Subcutaneous abdominal adipose tissue (tissue), 5 donors: ENCODE data around the gene CRYGB.
"Not testable (repeated sequence)": the region's sequence is repeated elsewhere in the genome, so short reads cannot be mapped to it uniquely, and the experiment has no call there.

Source experiments
- H3K27ac ChIP-seq: one replicate; pipeline ENCODE4 v1.7.0; 2013; ENCODE audit warnings: low read depth, mild to moderate bottlenecking, inconsistent platforms, low read length, moderate library complexity
- H3K27me3 ChIP-seq, 5 donors: one replicate each; pipeline ENCODE4 v1.7.0; 2013; ENCODE audit warnings: low read length in 5 of 5, inconsistent platforms in 1 of 5; ENCODE audit not compliant: control insufficient read depth in 5 of 5, insufficient read depth in 4 of 5
- H3K36me3 ChIP-seq, 5 donors: one replicate each; pipeline ENCODE4 v1.7.0; 2013; ENCODE audit warnings: low read length in 5 of 5; ENCODE audit not compliant: control insufficient read depth in 5 of 5, insufficient read depth in 5 of 5
- H3K4me1 ChIP-seq, 5 donors: one replicate each; pipeline ENCODE4 v1.7.0; 2013; ENCODE audit warnings: low read length in 5 of 5, mild to moderate bottlenecking in 3 of 5, moderate library complexity in 1 of 5; ENCODE audit not compliant: control insufficient read depth in 5 of 5, insufficient read depth in 5 of 5
- H3K4me3 ChIP-seq, 5 donors: one replicate each; pipeline ENCODE4 v1.7.0; 2013; ENCODE audit warnings: low read length in 5 of 5, low read depth in 1 of 5
- H3K9ac ChIP-seq, 5 donors: one replicate each; pipeline ENCODE4 v1.7.0; 2013; ENCODE audit warnings: low read length in 5 of 5, mild to moderate bottlenecking in 4 of 5, moderate library complexity in 3 of 5
- H3K9me3 ChIP-seq, 5 donors: one replicate each; pipeline ENCODE4 v1.7.0; 2013; ENCODE audit warnings: low read length in 5 of 5; ENCODE audit not compliant: control insufficient read depth in 5 of 5
- donor health status: healthy.
- donor health status: healthy.
- donor health status: healthy.
- donor health status: healthy.
- donor health status: healthy.

The CRYGB gene

DNA sequence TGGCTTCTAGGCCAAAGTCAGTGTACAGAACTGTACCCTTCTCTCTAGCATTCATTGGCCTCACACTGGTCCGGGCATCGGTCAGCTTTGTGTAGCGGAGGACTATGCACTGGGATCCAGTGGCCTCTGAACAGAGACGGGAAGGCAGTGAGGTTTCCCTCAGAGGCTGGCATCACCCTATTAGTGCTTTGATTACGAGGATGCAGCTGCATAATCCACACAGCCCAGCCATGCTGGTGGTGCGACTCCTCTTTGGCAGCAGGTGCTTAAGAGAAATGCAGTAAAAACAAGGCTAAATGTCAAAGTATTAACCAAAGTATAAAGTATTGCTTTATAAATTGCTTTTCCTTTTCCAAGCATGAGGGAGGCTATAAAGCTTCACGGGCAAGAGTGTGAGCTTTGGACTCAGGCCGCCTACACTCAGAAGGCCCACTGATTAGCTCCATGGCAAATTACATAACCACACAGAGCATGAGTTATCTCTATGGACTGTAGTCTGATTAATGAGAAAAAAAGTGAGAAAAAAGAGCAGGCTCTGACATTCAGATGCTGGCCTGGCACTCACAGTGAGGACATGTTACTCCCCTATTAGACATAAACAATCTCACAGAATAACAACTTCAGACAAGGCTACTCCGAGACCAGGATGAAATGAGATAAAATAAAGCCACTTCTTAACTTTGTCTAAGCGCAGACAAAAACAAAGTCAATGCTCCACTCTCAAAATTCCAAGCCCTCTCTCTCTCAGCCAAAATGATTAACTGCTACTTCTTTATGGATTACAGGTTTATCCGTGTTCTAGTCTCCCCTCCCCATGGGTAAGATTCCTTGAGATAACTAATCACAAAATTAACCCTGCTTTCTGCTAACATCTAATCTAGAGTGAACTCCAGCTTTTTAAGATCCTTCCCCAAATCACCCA is 9.9 kb downstream of the CRYGB start:
- H3K4me1 ChIP-seq, result no peaks in the 10 kb centered on the region
- H3K36me3 ChIP-seq, result no peaks in the 10 kb centered on the region
- no peak overlapping the region for H3K4me3 ChIP-seq
- no peak overlapping the region for H3K27ac ChIP-seq
- peaks cover 0 to 3% (median 0%) of the 10 kb centered on the region in 5 donors for H3K9me3 ChIP-seq
- no peaks in the 10 kb centered on the region for H3K27me3 ChIP-seq
- H3K9ac ChIP-seq, result no peak overlapping the region

DNA sequence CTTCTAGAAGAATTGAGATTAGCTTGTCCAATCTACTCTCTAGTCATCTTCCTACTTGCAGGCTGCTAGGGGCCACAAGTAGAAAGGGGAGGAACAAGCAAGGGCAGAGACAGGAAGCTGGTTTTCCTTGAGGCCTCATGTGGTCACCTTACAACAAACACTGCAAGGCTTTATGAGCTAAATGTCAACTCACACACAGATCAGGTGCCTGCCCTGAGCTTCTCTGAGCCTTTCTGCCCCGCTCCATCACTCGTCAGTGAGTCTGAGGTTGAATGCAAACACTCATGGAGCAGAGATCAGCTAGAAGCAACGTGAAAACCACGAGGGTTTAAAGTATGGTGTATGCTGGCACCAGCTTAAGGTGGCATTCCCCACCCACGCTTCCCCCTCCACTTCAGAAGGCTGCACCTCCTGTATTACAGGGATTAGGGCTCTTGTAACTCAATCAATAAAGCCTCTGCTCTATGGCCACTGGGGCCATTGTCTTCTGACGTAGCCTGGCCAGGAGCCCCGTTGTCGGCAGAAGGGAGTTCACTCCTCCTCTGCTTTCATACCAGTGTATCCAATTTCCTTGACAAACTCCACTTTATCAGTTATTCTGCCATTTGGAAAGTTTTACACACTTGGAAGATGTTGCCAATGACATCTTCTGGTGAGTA is 10.9 kb downstream of the CRYGB start:
- H3K9me3 ChIP-seq, result peaks cover 0 to 3% (median 0%) of the 10 kb centered on the region in 5 donors
- H3K4me1 ChIP-seq, result no peaks in the 10 kb centered on the region
- H3K36me3 ChIP-seq, result no peaks in the 10 kb centered on the region
- H3K27me3 ChIP-seq, result no peaks in the 10 kb centered on the region
- H3K4me3 ChIP-seq, result no peak overlapping the region
- H3K9ac ChIP-seq, result no peak overlapping the region
- H3K27ac ChIP-seq, result no peak overlapping the region

DNA sequence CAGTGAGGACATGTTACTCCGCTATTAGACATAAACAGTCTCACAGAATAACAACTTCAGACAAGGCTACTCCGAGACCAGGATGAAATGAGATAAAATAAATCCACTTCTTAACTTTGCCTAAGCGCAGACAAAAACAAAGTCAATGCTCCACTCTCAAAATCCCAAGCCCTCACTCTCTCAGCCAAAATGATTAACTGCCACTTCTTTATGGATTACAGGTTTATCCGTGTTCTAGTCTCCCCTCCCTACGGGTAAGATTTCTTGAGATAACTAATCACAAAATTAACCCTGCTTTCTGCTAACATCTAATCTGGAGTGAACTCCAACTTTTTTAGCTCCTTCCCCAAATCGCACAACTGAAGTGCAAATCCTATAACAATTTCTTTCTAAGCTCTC is 15.2 kb downstream of the CRYGB start:
- H3K36me3 ChIP-seq, result no peaks in the 10 kb centered on the region
- peaks cover 0 to 7% (median 0%) of the 10 kb centered on the region in 5 donors for H3K9me3 ChIP-seq
- H3K27ac ChIP-seq, result no peak overlapping the region
- peaks cover 0 to 3% (median 0%) of the 10 kb centered on the region in 5 donors for H3K27me3 ChIP-seq
- no peak overlapping the region for H3K9ac ChIP-seq
- H3K4me3 ChIP-seq, result no peak overlapping the region
- H3K4me1 ChIP-seq, result no peaks in the 10 kb centered on the region

DNA sequence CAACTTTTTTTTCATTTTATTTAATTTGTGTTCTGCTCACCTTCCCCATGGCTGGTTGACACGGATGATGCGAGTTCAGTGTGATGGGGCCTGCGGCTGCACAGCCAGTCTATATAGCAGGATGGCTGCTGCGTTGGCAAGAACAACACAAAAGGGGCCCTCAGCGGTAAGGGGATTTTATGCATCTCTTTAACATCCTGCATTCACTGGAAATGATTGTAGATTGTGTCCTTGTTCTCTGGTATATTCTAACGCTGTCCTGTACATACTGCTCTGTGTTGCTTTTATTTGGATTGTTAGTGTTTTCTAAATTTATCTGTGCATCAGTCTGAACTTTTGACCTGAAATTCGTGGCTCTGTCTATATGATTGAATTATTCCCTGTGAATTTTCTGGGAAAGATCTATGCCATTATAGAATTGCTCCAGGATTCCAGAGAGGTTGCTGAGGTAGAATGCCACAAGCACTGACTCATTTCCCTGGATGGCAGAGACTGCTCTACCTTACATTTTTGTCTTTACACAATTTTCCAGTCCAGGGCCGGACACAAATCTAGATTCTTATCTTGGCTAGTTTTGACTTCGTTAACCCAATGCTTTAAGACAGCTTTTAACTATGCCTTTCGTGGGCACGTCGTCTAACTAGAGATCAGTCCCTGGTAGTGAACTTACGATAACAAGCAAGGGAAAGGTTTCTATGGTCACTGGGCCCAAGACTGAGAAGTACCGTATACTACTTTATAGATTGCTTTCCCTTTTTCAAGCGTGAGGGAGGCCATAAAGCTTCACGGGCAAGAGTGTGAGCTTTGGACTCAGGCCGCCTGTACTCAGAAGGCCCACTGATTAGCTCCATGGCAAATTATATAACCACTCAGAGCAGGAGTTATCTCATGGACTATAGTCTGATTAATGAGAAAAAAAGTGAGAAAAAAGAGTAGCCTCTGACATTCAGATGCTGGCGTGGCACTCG is 15.9 kb downstream of the CRYGB start, which contains the start of gene CRYGC:
Gene CRYGC, minus strand, starts transcription at position 85 of the 968 bp plus-strand sequence. Its CDS starts 36 bp downstream, at position 49.
- peaks cover 0 to 7% (median 0%) of the 10 kb centered on the region in 5 donors for H3K9me3 ChIP-seq
- H3K27me3 ChIP-seq, result peaks cover 0 to 6% (median 0%) of the 10 kb centered on the region in 5 donors
- H3K4me3 ChIP-seq, result no peak within 1 kb of the TSS
- no peaks in the 10 kb centered on the region for H3K4me1 ChIP-seq
- H3K27ac ChIP-seq, result no peak within 1 kb of the TSS
- H3K36me3 ChIP-seq, result no peaks in the 10 kb centered on the region
- no peak within 1 kb of the TSS for H3K9ac ChIP-seq

DNA sequence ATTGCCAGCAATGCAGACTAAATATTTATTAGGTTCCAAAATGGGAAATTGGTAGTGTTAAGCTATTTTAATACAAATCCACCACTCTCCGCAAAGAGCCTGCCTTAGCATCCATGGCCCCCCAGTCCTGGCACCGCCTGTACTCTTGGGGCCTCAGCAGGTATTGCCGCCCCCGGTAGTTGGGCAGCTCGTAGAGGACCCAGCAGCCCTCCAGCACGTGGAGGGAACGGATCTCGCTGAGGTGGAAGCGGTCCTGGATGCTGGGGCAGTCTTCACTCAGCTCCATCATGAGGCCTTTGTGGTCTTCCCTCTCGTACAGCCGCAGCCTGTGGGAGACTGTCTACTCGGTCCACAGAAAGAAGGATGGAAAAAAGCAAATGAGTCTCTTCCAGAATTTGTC is 17.8 kb downstream of the CRYGB start:
- Histone ChIP-seq H3K9ac (no peak overlapping the region), H3K4me1 (peaks cover 0 to 8% (median 5%) of the 10 kb centered on the region in 5 donors), H3K27me3 (peaks cover 0 to 13% (median 8%) of the 10 kb centered on the region in 5 donors), H3K36me3 (no peaks in the 10 kb centered on the region), H3K4me3 (no peak overlapping the region), H3K27ac (no peak overlapping the region), H3K9me3 (peaks cover 0 to 7% (median 0%) of the 10 kb centered on the region in 5 donors)

DNA sequence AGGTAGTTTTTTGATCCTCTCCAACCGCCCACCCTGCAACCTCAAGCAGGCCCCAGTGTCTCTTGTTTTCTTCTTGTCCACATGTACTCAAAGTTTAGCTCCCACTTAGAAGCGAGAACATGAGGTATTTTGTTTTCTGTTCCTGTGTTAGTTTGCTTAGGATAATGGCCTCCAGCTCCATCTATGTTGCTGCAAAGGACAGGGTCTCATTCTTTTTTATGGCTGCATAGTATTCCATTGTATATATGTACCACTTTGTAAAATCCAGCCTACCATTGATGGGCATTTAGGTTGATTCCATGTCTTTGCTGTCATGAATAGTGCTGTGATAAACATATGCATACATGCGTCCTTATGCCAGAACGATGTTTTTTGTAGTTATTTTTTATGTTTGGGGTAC is 18.9 kb downstream of the CRYGB start:
- no peak overlapping the region for H3K27ac ChIP-seq
- no peak overlapping the region for H3K9ac ChIP-seq
- H3K9me3 ChIP-seq, result peaks cover 0 to 7% (median 0%) of the 10 kb centered on the region in 5 donors
- no peaks in the 10 kb centered on the region for H3K36me3 ChIP-seq
- no peak overlapping the region for H3K4me3 ChIP-seq
- peaks cover 0 to 13% (median 8%) of the 10 kb centered on the region in 5 donors for H3K27me3 ChIP-seq
- H3K4me1 ChIP-seq, result peaks cover 0 to 8% (median 5%) of the 10 kb centered on the region in 5 donors

DNA sequence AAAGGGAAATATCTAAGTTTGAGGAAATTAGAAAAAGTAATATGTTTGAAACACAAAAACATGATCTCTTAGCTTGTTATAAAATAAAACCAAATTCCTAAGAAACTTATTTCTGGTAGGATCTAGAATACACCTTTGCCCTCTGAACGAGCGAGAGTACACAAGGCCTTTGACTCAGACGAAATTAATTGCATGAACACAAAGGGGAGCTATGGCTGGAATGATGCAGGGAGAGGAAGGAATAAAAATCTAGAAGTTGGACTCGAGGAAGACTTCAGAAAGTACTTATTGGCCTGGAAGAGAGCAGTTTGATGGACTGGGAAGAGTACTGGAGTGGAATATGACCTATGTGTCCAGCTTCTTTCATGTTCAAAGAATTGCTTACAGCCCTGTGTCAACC is 20.7 kb downstream of the CRYGB start:
- Histone ChIP-seq H3K4me3 (no peak overlapping the region), H3K27ac (no peak overlapping the region), H3K9me3 (peaks cover 0 to 7% (median 0%) of the 10 kb centered on the region in 5 donors), H3K9ac (no peak overlapping the region), H3K36me3 (no peaks in the 10 kb centered on the region), H3K27me3 (peaks cover 0 to 13% (median 8%) of the 10 kb centered on the region in 5 donors), H3K4me1 (peaks cover 0 to 8% (median 5%) of the 10 kb centered on the region in 5 donors)

DNA sequence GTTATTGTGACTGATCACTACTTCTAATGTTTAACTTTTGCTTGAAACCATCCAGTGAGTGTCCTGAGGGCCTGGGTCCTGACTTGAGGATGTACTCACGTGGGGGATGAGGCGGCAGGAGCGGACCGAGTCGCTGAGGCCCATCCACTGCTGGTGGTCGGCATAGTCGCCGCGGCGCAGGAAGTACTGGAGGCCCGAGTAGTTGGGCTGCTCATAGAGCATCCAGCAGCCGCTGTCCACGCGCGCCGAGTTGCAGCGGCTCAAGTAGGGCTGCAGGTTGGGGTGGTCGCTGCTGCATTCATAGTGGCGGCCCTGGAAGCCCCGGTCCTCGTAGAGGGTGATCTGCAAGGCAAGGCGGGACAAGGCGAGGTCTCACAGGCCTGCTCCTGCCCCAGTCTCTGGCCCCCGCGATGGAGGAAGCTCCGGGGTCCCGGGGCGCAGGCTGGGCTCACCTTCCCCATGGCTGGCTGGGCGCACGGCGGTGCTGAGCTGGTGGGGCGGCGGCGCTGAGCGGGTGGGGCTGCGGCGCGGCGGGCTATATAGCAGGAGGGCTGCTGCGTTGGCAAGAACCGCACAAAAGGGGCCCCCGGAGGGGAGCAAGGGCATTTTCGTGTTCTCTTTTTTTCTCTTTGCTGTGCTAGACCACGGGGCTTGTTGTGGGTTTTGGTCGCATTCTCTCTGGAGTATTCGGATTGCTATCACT is 21.8 kb downstream of the CRYGB start, which contains the start of gene CRYGD:
Gene CRYGD, minus strand, starts transcription at position 512 of the 703 bp plus-strand sequence. Its CDS starts 51 bp downstream, at position 461.
- H3K9ac ChIP-seq, H3K4me1 ChIP-seq, H3K36me3 ChIP-seq, H3K4me3 ChIP-seq, H3K9me3 ChIP-seq, H3K27ac ChIP-seq: not testable (repeated sequence)
- peaks cover 0 to 13% (median 8%) of the 10 kb centered on the region in 5 donors for H3K27me3 ChIP-seq

DNA sequence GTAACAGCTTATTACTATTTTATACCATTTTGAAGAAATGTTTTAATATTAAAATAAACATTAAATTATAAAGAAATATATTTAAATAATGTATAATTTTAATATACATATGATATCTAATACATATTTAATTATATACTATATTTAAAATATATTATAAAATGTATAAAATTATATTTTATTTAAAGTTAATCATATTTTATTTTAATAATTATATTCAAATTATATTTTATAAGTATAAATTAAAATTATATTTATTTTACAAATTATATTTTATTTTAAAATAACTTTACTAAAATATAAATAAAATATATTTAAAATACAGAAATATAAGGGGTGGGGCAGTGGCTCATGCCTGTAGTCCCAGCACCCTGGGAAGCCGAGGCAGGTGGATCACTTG is 23.7 kb downstream of the CRYGB start:
- Histone ChIP-seq H3K4me3 (no peak overlapping the region), H3K4me1 (peaks cover 0 to 8% (median 5%) of the 10 kb centered on the region in 5 donors)

More for the DNA sequence above, 23.7 kb downstream of the CRYGB start:
- Histone ChIP-seq H3K9me3 (peaks cover 0 to 4% (median 0%) of the 10 kb centered on the region in 5 donors), H3K9ac (no peak overlapping the region), H3K27me3 (peaks cover 0 to 13% (median 5%) of the 10 kb centered on the region in 5 donors), H3K27ac (no peak overlapping the region), H3K36me3 (no peaks in the 10 kb centered on the region)
